ENCODE measurements around the gene TRIM3.

TRIM3 gene

GRCh38 chr11:6433998-6434660 is 39.6 kb downstream of the TRIM3 start:
- no peak for DNase-seq

GRCh38 chr11:6431861-6432260 is 41.9 kb downstream of the TRIM3 start:
- no peak for DNase-seq

- no peak for DNase-seq
These were observed 46.2 kb downstream of the TRIM3 start for GRCh38 chr11:6427516-6427915.

- DNase-seq = no peak
These were observed 53.1 kb downstream of the TRIM3 start for GRCh38 chr11:6420677-6421076.

GRCh38 chr11:6419009-6419631 is 54.6 kb downstream of the TRIM3 start, which contains the start of gene APBB1:
Gene APBB1, minus strand, starts transcription at chr11:6419094. Its CDS starts 7,747 bp downstream, at chr11:6411347.
- peak; percentile 70 for DNase-seq

- no peak for DNase-seq
These were observed 55.2 kb downstream of the TRIM3 start for GRCh38 chr11:6418557-6419008.

- no peak for DNase-seq
These were observed 55.7 kb downstream of the TRIM3 start for GRCh38 chr11:6417907-6418556.

GRCh38 chr11:6415797-6416196 is 57.9 kb downstream of the TRIM3 start:
- DNase-seq = no peak

GRCh38 chr11:6414874-6415328 is 58.8 kb downstream of the TRIM3 start:
- DNase-seq = no peak

GRCh38 chr11:6413791-6414201 is 59.9 kb downstream of the TRIM3 start:
- peak; percentile 16 for DNase-seq

GRCh38 chr11:6411594-6412031 is 62.1 kb downstream of the TRIM3 start:
- DNase-seq = no peak

GRCh38 chr11:6410695-6411430 is 62.9 kb downstream of the TRIM3 start:
- no peak for DNase-seq

- DNase-seq = no peak
These were observed 67.4 kb downstream of the TRIM3 start for GRCh38 chr11:6406370-6406769.

- no peak for DNase-seq
These were observed 67.9 kb downstream of the TRIM3 start for GRCh38 chr11:6405846-6406245.

- no peak for DNase-seq
These were observed 68.6 kb downstream of the TRIM3 start for GRCh38 chr11:6405052-6405667.

- DNase-seq = peak; percentile 23
These were observed 69.2 kb downstream of the TRIM3 start for GRCh38 chr11:6404342-6405051.

- DNase-seq = no peak
These were observed 70.2 kb downstream of the TRIM3 start for GRCh38 chr11:6403539-6403938.

- peak; percentile 80 for DNase-seq
These were observed 71.2 kb downstream of the TRIM3 start for GRCh38 chr11:6402561-6402981.

- DNase-seq = peak; percentile 21
These were observed 71.7 kb downstream of the TRIM3 start for GRCh38 chr11:6402061-6402470.

GRCh38 chr11:6401464-6401863 is 72.3 kb downstream of the TRIM3 start:
- no peak for DNase-seq

GRCh38 chr11:6400431-6401345 is 73.1 kb downstream of the TRIM3 start:
- no peak for DNase-seq
